ENCODE results near the gene TFCP2.

TFCP2 gene

GRCh38 chr12:51150777-51151176 is 22.2 kb downstream of the TFCP2 start:
- no peak for DNase-seq (ENCODE audit: low spot score)

GRCh38 chr12:51147309-51147708 is 25.6 kb downstream of the TFCP2 start:
- no peak for DNase-seq (ENCODE audit: low spot score)

- no peak for DNase-seq (ENCODE audit: low spot score)
Observed at GRCh38 chr12:51139292-51139844, 33.6 kb downstream of the TFCP2 start.

- DNase-seq (ENCODE audit: low spot score) = no peak
Observed at GRCh38 chr12:51132693-51133092, 40.2 kb downstream of the TFCP2 start.

- DNase-seq (ENCODE audit: low spot score) = no peak
Observed at GRCh38 chr12:51131745-51132521, 41.0 kb downstream of the TFCP2 start.

GRCh38 chr12:51128919-51129318 is 44.0 kb downstream of the TFCP2 start:
- no peak for DNase-seq (ENCODE audit: low spot score)

- DNase-seq (ENCODE audit: low spot score) = no peak
Observed at GRCh38 chr12:51127050-51127729, 45.7 kb downstream of the TFCP2 start.

GRCh38 chr12:51126297-51126696 is 46.6 kb downstream of the TFCP2 start:
- DNase-seq (ENCODE audit: low spot score) = no peak

GRCh38 chr12:51124504-51124903 is 48.4 kb downstream of the TFCP2 start:
- no peak for DNase-seq (ENCODE audit: low spot score)

GRCh38 chr12:51122844-51123243 is 50.1 kb downstream of the TFCP2 start:
- no peak for DNase-seq (ENCODE audit: low spot score)

- DNase-seq (ENCODE audit: low spot score) = no peak
Observed at GRCh38 chr12:51118706-51119105, 54.2 kb downstream of the TFCP2 start.

- DNase-seq (ENCODE audit: low spot score) = no peak
Observed at GRCh38 chr12:51115533-51115932, 57.4 kb downstream of the TFCP2 start.

GRCh38 chr12:51108136-51108535 is 64.8 kb downstream of the TFCP2 start:
- DNase-seq (ENCODE audit: low spot score) = no peak

GRCh38 chr12:51103977-51104376 is 69.0 kb downstream of the TFCP2 start:
- DNase-seq (ENCODE audit: low spot score) = no peak

- DNase-seq (ENCODE audit: low spot score) = no peak
Observed at GRCh38 chr12:51098611-51099010, 74.3 kb downstream of the TFCP2 start.

GRCh38 chr12:51090705-51091229 is 82.2 kb downstream of the TFCP2 start:
- DNase-seq (ENCODE audit: low spot score) = no peak

- DNase-seq (ENCODE audit: low spot score) = peak; percentile 66
Observed at GRCh38 chr12:51087818-51088217, 85.1 kb downstream of the TFCP2 start.

GRCh38 chr12:51086933-51087332 is 86.0 kb downstream of the TFCP2 start:
- no peak for DNase-seq (ENCODE audit: low spot score)

- no peak for DNase-seq (ENCODE audit: low spot score)
Observed at GRCh38 chr12:51085757-51086156, 87.2 kb downstream of the TFCP2 start.

- DNase-seq (ENCODE audit: low spot score) = peak; percentile 96
Observed at GRCh38 chr12:51083126-51083833, 89.7 kb downstream of the TFCP2 start, which contains the start of gene CSRNP2. TSS of gene CSRNP2 (minus strand) at chr12:51083596. CDS start at chr12:51076561, 7,035 bp downstream.

GRCh38 chr12:51082561-51083125 is 90.3 kb downstream of the TFCP2 start:
- no peak for DNase-seq (ENCODE audit: low spot score)

- DNase-seq (ENCODE audit: low spot score) = no peak
Observed at GRCh38 chr12:51081421-51081820, 91.5 kb downstream of the TFCP2 start.
